ENCODE measurements around the gene ERC2. TPM values are rescaled to one million over a fixed set of nuclear protein-coding genes. Genes with fewer than 3 reads are reported as not detected.

ERC2 gene
- total and polyA plus RNA-seq, 2 of the 8 experiments (the other 6 are each of a cell fraction or from before 2014, with no cell fraction given): 16.4 to 22.8 TPM

DNA sequence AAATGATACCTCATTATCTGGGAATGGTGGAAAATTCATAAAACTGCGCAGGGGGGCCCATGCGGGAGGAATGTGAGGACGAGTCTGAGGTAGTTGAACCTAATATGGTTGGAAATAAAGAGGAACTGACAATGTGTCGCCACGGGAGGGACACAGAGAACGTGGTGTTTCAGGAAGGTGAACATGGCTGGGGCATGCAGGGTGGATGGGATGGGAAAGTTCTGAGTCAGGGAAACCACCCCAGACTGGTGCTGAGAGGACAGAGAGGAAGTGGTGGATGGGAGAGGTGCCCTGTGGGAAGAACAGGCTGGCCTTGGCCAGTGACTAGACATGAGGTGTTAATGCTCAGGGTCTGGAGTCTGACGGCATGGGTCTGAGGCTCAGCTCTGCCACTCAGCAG is 844.0 kb downstream of the ERC2 start (continued):
- TF ChIP-seq SUZ12 (IDR thresholded peaks at IDR 0.05; ENCODE audit: low read length): no peak

Data from H1 (cell line).